Measurements from ENCODE around the gene GSTA3. TPM values are rescaled to one million over a fixed set of nuclear protein-coding genes. Genes with fewer than 3 reads are reported as not detected.
"Not testable (repeated sequence)": the region's sequence is repeated elsewhere in the genome, so short reads cannot be mapped to it uniquely, and the experiment has no call there.

Gene GSTA3
- total RNA-seq, 1 donor from 2014 or later = not detected

DNA sequence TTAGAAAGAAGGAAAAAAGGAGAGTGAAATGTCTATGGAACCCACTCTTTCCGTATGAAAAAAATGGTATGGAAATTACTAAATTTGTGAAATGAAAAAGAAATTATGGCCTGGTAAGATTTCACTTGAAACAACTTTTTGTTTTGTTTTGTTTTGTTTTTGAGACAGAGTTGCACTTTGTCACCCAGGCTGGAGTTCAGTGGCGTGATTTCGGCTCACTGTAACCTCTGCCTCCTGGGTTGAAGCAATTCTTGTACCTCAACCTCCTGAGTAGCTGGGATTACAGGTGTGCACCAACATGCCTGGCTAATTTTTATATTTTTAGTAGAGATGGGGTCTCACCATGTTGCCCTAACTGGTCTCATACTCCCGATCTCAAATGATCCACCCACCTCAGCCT is 51.1 kb downstream of the GSTA3 start:
- TF ChIP-seq, protein P1, sequence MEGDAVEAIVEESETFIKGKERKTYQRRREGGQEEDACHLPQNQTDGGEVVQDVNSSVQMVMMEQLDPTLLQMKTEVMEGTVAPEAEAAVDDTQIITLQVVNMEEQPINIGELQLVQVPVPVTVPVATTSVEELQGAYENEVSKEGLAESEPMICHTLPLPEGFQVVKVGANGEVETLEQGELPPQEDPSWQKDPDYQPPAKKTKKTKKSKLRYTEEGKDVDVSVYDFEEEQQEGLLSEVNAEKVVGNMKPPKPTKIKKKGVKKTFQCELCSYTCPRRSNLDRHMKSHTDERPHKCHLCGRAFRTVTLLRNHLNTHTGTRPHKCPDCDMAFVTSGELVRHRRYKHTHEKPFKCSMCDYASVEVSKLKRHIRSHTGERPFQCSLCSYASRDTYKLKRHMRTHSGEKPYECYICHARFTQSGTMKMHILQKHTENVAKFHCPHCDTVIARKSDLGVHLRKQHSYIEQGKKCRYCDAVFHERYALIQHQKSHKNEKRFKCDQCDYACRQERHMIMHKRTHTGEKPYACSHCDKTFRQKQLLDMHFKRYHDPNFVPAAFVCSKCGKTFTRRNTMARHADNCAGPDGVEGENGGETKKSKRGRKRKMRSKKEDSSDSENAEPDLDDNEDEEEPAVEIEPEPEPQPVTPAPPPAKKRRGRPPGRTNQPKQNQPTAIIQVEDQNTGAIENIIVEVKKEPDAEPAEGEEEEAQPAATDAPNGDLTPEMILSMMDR (IDR thresholded peaks at IDR 0.05) = no peak
- Mint-ChIP-seq H3K27me3 (ENCODE audit: unreplicated experiment) (peaks cover 40% of the 10 kb centered on the region), H3K36me3 (ENCODE audit: unreplicated experiment) (no peaks in the 10 kb centered on the region), H3K4me3 (ENCODE audit: unreplicated experiment) (no peak overlapping the region), H3K4me1 (ENCODE audit: unreplicated experiment) (no peaks in the 10 kb centered on the region), H3K27ac (ENCODE audit: unreplicated experiment) (no peak overlapping the region), H3K9me3 (ENCODE audit: unreplicated experiment) (no peaks in the 10 kb centered on the region)
- DNase-seq (ENCODE audit: extremely low spot score, unreplicated experiment) = no peak

DNA sequence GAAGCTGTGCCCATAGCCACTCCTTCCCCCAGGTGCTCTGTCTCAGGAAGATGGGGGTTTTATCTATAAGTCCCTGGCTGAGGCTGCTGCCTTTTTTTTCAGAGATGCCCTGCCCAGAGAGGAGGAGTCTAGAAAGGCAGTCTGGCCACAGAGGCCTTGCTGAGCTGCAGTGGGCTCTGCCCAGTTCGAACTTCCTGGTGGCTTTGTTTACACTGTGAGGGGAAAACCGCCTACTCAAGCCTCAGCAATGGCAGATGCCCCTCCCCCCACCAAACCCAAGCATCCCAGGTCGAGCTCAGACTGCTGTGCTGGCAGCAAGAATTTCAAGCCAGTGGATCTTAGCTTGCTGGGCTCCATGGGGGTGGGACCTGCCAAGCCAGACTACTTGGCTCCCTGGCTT is 53.4 kb downstream of the GSTA3 start:
- not testable (repeated sequence) for H3K27ac Mint-ChIP-seq (ENCODE audit: unreplicated experiment); H3K9me3 Mint-ChIP-seq (ENCODE audit: unreplicated experiment); H3K4me1 Mint-ChIP-seq (ENCODE audit: unreplicated experiment); H3K4me3 Mint-ChIP-seq (ENCODE audit: unreplicated experiment); DNase-seq (ENCODE audit: extremely low spot score, unreplicated experiment); H3K36me3 Mint-ChIP-seq (ENCODE audit: unreplicated experiment)
- H3K27me3 Mint-ChIP-seq (ENCODE audit: unreplicated experiment) = peaks cover 44% of the 10 kb centered on the region

DNA sequence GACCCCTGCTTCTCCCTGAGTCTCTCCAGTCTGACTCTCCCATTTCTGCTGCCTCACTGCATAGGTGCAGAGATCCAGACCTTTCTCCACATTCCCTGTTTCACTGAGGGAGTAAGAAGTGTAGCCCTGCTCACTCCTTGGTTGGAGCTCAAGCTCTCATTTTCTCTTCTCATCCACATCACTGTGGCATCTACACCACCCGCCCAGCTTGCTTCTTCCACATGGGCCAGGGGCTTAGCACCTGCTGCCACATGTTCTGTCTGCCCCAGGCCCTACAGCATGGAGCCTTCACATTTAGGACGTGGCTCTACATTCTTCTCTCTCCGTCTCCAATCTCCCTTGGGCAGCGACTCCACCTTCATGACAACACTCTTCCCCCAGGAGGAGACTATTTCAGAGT is 60.4 kb downstream of the GSTA3 start:
- H3K9me3 Mint-ChIP-seq (ENCODE audit: unreplicated experiment) = peaks cover 5% of the 10 kb centered on the region
- H3K27ac Mint-ChIP-seq (ENCODE audit: unreplicated experiment) = no peak overlapping the region
- DNase-seq (ENCODE audit: extremely low spot score, unreplicated experiment) = no peak
- no peaks in the 10 kb centered on the region for H3K36me3 Mint-ChIP-seq (ENCODE audit: unreplicated experiment)
- H3K4me1 Mint-ChIP-seq (ENCODE audit: unreplicated experiment) = no peaks in the 10 kb centered on the region
- TF ChIP-seq, protein P1 (IDR thresholded peaks at IDR 0.05) = no peak
- H3K4me3 Mint-ChIP-seq (ENCODE audit: unreplicated experiment) = no peak overlapping the region
- peaks cover 60% of the 10 kb centered on the region for H3K27me3 Mint-ChIP-seq (ENCODE audit: unreplicated experiment)

Other genes starting within 250 kb of the GSTA3 start
- 20.4 and 21.5 TPM in 2 replicates for gene TMEM14A, start 238.6 kb downstream of the GSTA3 start, total RNA-seq
- gene GSTA2, start 146.2 kb downstream of the GSTA3 start, total RNA-seq = not detected in 2 replicates
- not detected in 2 replicates for gene GSTA1, start 105.9 kb downstream of the GSTA3 start, total RNA-seq
- gene GSTA5, start 68.9 kb downstream of the GSTA3 start, total RNA-seq = not detected in 2 replicates
- gene GSTA4, start 85.6 kb upstream of the GSTA3 start, total RNA-seq = 45.3 and 46.4 TPM in 2 replicates
- gene CILK1, start 152.1 kb upstream of the GSTA3 start, total RNA-seq = 14.7 and 15.0 TPM in 2 replicates
- gene FBXO9, start 155.7 kb upstream of the GSTA3 start, total RNA-seq = 74.8 and 79.9 TPM in 2 replicates
- gene GCM1, start 239.1 kb upstream of the GSTA3 start, total RNA-seq = not detected in 2 replicates